DOHH2 (cell line): Measurements from ENCODE around the gene UBR7.

Source experiments
- CTCF ChIP-seq: fragments of 200-600 bp; sonication (generic); IDR thresholded peaks from one replicate; pipeline ENCODE4 v1.5.1; 2014; ENCODE audit warnings: antibody characterized with exemption, mild to moderate bottlenecking, low read depth, low read length; ENCODE audit not compliant: poor library complexity, severe bottlenecking
- EZH2phosphoT487 ChIP-seq: fragments of 200-600 bp; sonication (generic); IDR thresholded peaks from 2 replicates; pipeline ENCODE4 v1.6.1; 2017; ENCODE audit warnings: borderline replicate concordance, mild to moderate bottlenecking, antibody characterized with exemption, low read length, moderate library complexity, mixed read lengths

GRCh38 chr14:93220509-93220908 lies 13.5 kb downstream of the UBR7 start:
- TF ChIP-seq EZH2phosphoT487 (no peak), CTCF (no peak)
